Measurements from ENCODE around the gene ADISSP. TPM values are rescaled to one million over a fixed set of nuclear protein-coding genes. Genes with fewer than 3 reads are reported as not detected.

Gene ADISSP
- total RNA-seq, 4 donors from 2014 or later = 36.1 to 74.7 (median 59.3) TPM

DNA sequence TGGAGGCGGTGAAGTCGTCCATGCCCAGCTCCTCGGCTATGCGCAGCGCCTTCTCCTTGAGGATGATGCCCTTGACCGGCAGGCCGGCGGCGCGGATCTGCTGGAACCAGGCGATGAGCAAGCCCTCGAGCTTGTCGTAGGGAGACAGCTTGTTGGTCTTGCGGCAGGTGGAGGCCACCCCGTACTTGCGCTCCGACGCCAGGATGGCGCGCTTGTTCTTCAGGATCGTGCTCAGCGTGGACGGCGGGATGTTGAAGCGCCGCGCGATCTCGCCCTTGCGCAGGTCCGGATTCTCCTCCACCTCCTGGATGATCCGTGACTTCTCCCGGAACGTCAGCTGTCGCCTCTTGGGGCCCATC, 18.6 kb upstream of the ADISSP start:
- H3K27ac ChIP-seq = peak overlapping the region; percentile 21 to 88 (median 84)
- no peaks in the 10 kb centered on the region for H3K9me3 ChIP-seq
- peaks cover 0 to 23% of the 10 kb centered on the region in 2 donors for H3K36me3 ChIP-seq
- peak; percentile 44 for ATAC-seq
- H3K27me3 ChIP-seq = no peaks in the 10 kb centered on the region
- no CpG with 5 or more reads among the region's 35 CpGs for WGBS, 2 donors (ENCODE audit: low coverage in 1 of 2)
- H3K4me3 ChIP-seq = peak overlapping the region; percentile 42 to 75
- TF ChIP-seq EP300 (IDR thresholded peaks at IDR 0.05) = no peak
- H3K4me1 ChIP-seq = peaks cover 2 to 66% (median 31%) of the 10 kb centered on the region in 3 donors

GRCh38 chr20:3785240-3786125, 17.9 kb upstream of the ADISSP start:
- peaks cover 2 to 73% (median 31%) of the 10 kb centered on the region in 3 donors for H3K4me1 ChIP-seq
- TF ChIP-seq, protein P1, sequence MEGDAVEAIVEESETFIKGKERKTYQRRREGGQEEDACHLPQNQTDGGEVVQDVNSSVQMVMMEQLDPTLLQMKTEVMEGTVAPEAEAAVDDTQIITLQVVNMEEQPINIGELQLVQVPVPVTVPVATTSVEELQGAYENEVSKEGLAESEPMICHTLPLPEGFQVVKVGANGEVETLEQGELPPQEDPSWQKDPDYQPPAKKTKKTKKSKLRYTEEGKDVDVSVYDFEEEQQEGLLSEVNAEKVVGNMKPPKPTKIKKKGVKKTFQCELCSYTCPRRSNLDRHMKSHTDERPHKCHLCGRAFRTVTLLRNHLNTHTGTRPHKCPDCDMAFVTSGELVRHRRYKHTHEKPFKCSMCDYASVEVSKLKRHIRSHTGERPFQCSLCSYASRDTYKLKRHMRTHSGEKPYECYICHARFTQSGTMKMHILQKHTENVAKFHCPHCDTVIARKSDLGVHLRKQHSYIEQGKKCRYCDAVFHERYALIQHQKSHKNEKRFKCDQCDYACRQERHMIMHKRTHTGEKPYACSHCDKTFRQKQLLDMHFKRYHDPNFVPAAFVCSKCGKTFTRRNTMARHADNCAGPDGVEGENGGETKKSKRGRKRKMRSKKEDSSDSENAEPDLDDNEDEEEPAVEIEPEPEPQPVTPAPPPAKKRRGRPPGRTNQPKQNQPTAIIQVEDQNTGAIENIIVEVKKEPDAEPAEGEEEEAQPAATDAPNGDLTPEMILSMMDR (IDR thresholded peaks at IDR 0.05) = no peak
- TF ChIP-seq POLR2A (IDR thresholded peaks at IDR 0.05) (peak in 1 of 2 donors; percentile 6), EP300 (IDR thresholded peaks at IDR 0.05) (no peak)
- WGBS, 2 donors (ENCODE audit: low coverage in 1 of 2) = no CpG with 5 or more reads among the region's 79 CpGs

GRCh38 chr20:3784863-3785239, 17.3 kb upstream of the ADISSP start:
- WGBS, 2 donors (ENCODE audit: low coverage in 1 of 2) = 75 to 88% methylated on average over 6 of the region's 6 CpGs
- no peaks in the 10 kb centered on the region for H3K27me3 ChIP-seq
- peaks cover 2 to 74% (median 31%) of the 10 kb centered on the region in 3 donors for H3K4me1 ChIP-seq
- no peak for ATAC-seq
- no peaks in the 10 kb centered on the region for H3K9me3 ChIP-seq
- peak overlapping the region in 1 of 2 donors; percentile 75 for H3K4me3 ChIP-seq
- peaks cover 0 to 23% of the 10 kb centered on the region in 2 donors for H3K36me3 ChIP-seq
- TF ChIP-seq POLR2AphosphoS5 (IDR thresholded peaks at IDR 0.05) = no peak
- no peak for TF ChIP-seq EP300 (IDR thresholded peaks at IDR 0.05)
- no peak for TF ChIP-seq POLR2A (IDR thresholded peaks at IDR 0.05)
- TF ChIP-seq, protein P1 (IDR thresholded peaks at IDR 0.05) = no peak
- peak overlapping the region in 3 of 4 donors; percentile 81 to 88 (median 87) for H3K27ac ChIP-seq

More at GRCh38 chr20:3785240-3786125, 17.9 kb upstream of the ADISSP start:
- Histone ChIP-seq H3K27ac (peak overlapping the region; percentile 21 to 88 (median 84)), H3K4me3 (peak overlapping the region; percentile 42 to 75), H3K9me3 (no peaks in the 10 kb centered on the region), H3K36me3 (peaks cover 0 to 23% of the 10 kb centered on the region in 2 donors), H3K27me3 (no peaks in the 10 kb centered on the region)
- ATAC-seq = no peak

DNA sequence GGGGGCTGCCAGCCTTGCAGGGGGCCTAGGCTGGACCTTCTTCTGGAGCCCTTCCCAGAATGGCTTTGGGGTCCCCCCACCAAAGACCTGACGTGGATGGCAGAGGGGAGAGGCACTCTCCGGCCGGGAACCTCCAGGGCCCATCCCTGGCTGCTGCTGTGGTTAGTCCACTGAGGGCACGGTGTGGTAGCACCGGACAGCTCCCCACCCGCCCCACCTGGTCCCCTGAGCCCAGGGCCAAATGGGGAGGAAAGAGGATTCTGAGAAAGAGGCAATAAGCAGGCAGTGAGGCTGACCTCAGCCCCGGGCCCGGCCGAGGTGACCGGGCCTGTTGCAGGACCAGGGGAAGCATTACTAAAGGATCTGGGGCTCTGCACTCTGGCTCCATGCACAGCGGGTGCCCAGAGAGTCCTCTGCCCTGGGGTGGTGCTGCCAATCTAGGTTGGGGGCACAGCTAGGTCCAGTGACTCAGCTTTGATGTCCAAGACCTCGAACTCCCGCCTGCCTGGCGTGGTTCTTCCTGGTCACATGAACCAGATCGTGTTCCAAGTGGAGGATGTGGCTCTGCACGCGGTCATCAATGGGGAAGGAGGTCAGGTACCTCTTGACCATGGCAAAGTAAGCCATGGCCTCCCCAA, 16.8 kb upstream of the ADISSP start:
- TF ChIP-seq EP300 (IDR thresholded peaks at IDR 0.05) (no peak), POLR2AphosphoS5 (IDR thresholded peaks at IDR 0.05) (no peak), POLR2A (IDR thresholded peaks at IDR 0.05) (no peak)
- TF ChIP-seq, protein P1 (IDR thresholded peaks at IDR 0.05) = no peak
- H3K4me3 ChIP-seq = peak overlapping the region in 1 of 2 donors; percentile 75
- H3K27ac ChIP-seq = peak overlapping the region in 2 of 4 donors; percentile 35 to 87
- ATAC-seq = no peak
- peaks cover 2 to 74% (median 31%) of the 10 kb centered on the region in 3 donors for H3K4me1 ChIP-seq
- WGBS, 2 donors (ENCODE audit: low coverage in 1 of 2) = 60 to 64% methylated on average over 4 to 6 of the region's 17 CpGs
- no peaks in the 10 kb centered on the region for H3K9me3 ChIP-seq
- peaks cover 0 to 23% of the 10 kb centered on the region in 2 donors for H3K36me3 ChIP-seq
- H3K27me3 ChIP-seq = no peaks in the 10 kb centered on the region

DNA sequence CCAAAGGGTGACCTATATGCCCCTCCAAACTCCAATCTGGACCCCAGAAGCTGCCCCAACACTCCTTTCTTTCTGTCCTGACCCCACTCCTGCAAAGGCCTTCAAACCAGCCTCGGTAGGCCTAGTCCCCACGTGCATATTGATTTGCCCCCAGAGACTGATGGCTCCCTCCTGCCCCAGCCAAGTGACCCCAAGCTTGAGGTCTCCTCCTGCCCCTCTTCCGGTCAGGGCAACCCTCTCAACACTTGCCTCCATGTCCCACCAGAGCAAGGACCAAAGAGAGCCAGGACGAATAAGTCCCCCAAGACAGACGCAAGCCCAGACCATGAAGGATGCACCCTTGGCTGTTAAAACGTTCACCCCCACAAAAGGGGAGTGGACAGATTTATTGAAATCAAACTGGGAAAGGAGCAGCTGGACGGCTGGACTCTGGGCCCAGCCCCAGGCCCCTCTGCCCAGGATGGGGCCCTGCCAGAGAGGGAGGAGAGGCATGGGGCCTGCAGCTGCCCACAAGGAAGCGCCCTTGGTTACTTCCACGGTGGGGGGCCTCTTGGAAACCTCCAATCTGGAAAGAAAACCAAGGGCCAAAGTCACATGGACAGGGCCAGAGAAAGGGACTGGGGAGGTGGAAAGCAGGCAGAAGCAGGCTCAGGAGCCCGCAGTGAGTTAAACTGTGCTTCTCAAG, 16.1 kb upstream of the ADISSP start:
- TF ChIP-seq, protein P1 (IDR thresholded peaks at IDR 0.05) = no peak
- TF ChIP-seq POLR2AphosphoS5 (IDR thresholded peaks at IDR 0.05) = no peak
- TF ChIP-seq POLR2A (IDR thresholded peaks at IDR 0.05) = no peak
- TF ChIP-seq EP300 (IDR thresholded peaks at IDR 0.05) = no peak
- H3K27ac ChIP-seq = peak overlapping the region in 2 of 4 donors; percentile 35 to 87

More for the DNA sequence above, 16.1 kb upstream of the ADISSP start:
- Histone ChIP-seq H3K4me3 (peak overlapping the region in 1 of 2 donors; percentile 75), H3K4me1 (peaks cover 2 to 79% (median 31%) of the 10 kb centered on the region in 3 donors), H3K36me3 (peaks cover 0 to 23% of the 10 kb centered on the region in 2 donors), H3K9me3 (no peaks in the 10 kb centered on the region), H3K27me3 (no peaks in the 10 kb centered on the region)
- 52 to 56% methylated on average over 3 of the region's 10 CpGs for WGBS, 2 donors (ENCODE audit: low coverage in 1 of 2)
- no peak for ATAC-seq

All from gastroesophageal sphincter (tissue), 4 donors.